NCI-H187 (cell line): ENCODE data around the gene UBE2O.

ENCODE experiments used
- DNase-seq, 2 experiments: peaks; one replicate each; lab custom pipeline; 2025; lab: John Stamatoyannopoulos, UW

The UBE2O gene

GRCh38 chr17:76414334-76415295, 38.3 kb downstream of the UBE2O start:
- DNase-seq = no peak

DNA sequence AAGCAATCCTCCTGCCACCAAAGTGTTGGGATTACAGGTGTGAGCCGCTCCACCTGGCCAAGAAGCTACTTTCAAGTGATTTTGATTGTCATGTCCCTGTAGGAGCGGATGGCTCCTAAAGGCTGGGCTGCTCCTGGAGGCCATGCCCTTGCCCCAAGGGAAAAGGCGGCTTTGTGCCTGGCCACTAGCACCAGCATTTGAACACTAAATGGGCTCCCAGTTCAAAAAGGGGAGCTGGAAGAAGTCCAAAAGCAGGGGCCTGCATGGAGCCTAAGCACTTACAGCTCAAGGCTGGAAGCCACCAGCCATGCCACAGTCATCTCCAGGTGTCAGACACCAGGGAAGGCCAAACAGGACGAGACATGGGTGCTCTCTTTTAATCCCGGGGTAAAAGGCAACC, 41.7 kb downstream of the UBE2O start:
- DNase-seq = no peak

GRCh38 chr17:76410328-76410965, 42.5 kb downstream of the UBE2O start:
- no peak for DNase-seq

DNA sequence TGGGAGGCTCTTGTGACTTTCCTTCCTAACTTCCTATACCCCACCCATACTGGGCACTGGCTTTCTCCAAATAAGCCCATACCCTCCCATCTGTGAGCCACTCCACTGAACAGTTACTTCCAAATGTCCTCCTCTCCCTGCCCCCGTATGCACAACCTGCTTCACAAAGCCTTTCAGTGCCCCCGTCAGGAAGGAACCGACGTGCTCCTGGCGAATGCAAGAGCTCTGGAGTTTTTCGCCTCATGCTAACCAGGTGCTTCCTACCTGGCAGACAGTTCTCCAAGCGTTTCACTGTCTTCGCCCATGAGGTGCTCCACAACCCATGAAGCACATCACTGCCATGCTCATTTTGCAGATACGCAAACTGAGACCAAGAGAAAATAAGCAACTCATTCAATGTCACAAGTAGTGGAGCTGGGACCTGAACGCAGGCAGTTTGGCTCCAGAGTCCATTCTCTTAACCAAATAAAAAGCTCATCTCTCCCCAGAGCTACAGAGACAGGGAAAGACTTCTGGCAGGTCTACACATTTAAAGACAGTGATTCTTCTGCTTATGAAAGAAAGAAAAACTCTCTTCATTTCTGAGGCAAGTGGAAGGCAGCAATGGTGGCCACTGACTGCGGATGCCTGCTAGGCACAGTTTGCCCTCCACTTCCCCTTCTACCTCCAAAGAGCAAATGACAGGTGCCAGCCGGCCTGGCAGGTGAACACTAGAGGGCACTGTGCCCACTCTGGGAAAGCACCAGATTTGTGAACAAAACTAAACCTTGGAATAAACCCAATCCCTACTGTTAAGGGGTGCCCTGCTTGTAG, 44.7 kb downstream of the UBE2O start:
- DNase-seq = peak in 1 of 2 experiments; percentile 41

GRCh38 chr17:76407509-76407908, 45.4 kb downstream of the UBE2O start:
- no peak for DNase-seq

DNA sequence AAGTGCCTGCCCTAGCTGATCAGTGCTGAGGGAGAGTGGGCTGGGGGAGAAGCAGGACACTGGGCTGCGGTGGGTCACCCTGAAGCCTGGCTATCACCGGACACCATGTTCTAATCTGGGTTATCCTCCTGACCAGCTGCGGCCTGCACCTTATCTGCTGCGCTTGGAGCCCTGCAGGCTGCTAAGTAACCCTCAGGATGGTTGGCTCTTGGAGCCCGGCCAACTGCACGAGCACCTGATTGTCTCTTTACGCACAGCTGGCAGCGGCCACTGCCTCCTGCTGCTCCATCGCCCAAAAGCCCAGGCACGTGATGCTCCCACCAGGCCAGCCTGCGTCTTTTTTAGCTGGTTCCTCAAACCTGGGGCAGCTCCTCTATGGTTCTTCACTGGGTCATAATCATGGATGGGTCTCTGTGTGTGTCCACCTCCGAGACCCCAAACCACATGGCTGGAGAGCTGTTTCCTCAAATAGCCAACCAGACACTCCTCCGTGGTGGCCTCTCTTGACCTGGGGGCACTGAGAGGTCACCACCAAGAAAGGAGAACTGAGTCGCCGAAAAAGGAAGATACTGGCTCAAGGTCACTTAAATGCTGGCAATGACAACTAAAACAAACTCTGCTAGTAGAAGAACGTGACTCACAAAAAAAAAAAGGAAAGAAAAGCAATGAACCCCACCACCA, 46.8 kb downstream of the UBE2O start:
- DNase-seq = peak; percentile 74 to 84

DNA sequence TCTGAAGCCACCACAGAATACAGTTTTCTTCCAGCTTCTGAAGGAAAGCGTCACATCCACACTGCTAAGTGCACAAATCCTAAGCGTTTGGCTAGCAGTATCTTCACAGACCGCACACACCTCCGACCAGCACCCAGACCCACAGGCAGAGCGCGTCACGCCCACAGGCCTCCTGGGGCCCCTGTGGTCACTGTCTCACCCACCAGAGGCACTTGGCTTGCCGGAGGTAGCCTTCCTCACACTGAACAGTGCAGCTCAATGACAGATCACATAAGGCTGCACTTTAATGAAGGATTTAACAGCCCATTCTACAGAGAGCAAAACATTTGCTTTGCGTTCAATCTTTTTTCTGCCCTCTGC, 47.4 kb downstream of the UBE2O start:
- no peak for DNase-seq

GRCh38 chr17:76404976-76405563, 47.9 kb downstream of the UBE2O start:
- no peak for DNase-seq

DNA sequence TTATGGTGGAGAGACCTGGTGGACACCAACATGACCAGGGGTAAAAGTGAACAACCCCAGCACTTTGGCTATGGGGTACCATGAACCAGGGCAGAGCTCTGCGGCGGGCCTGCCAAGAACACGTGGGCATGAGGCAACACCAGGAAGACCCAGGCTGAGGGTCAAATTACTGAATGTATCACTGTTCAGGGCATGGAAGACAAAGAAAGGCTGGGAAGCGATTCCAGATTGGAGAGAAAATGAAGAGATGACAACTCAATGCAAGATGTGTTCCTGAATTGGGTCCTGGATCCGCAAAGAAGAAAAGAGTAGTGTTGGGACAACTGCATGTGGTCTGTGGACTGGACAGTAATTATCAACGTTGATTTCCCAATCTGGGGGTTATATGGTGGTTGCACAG, 48.7 kb downstream of the UBE2O start:
- no peak for DNase-seq

DNA sequence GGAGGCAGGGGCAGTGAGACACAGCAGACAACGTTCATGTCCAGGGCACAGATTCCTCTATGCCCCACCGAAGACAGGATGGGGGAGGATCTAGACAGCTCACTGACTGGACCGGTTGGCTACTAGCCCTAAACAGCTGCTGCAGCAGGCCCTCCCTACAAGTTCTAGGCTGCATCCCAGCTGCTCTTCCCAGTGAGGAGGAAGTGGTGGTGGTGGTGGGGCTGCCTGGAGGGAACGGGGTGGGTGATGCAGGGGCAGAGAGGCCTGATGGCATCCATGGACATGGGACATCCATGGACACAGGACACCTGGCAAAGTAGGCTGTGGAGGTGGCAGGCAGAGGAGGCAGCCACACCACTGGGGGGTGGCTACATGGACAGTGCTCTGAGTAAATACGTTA, 50.2 kb downstream of the UBE2O start:
- DNase-seq = no peak

GRCh38 chr17:76399175-76400172, 53.5 kb downstream of the UBE2O start:
- DNase-seq = no peak

- no peak for DNase-seq
Measured at GRCh38 chr17:76398523-76399174, 54.3 kb downstream of the UBE2O start.

DNA sequence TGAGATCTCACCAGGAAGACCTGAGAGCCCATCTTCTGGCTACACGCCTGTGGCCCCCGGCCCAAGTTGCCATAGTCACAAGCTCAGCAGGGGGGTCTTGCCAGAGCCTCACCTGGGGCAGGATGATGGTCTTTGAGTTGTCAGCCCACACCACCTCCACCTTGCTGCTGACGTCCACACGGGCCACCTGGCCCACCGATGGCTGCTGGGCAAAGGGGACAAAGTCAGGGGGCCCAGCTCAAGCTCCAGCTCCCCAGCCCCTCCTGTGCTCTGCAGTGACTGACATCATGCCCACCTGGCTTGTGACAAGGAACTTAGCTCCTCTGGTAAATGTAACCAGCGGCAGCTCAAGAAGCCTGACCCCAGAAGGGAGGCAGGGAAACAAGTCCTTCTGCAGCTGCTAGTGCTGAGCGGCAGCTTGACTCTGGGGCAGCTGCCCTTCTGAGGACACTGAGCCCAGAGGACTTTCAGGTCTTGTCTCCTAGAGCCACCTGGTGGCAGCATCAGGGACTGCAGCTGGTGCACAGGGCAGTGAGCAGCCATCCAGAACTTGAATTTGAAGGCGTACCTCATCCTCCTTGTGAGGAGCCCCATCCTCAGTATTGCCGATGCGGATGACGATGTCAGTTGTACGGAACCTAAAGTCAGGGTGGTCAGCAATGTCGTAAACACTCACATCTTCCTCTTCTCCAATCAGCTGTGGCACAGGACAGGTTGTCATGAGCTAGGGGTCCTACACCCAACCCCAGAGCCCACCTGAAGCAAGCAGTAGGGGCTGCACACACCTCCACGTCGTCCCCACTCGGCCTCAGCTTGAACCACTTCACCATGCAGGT, 55.0 kb downstream of the UBE2O start:
- peak; percentile 38 to 40 for DNase-seq

DNA sequence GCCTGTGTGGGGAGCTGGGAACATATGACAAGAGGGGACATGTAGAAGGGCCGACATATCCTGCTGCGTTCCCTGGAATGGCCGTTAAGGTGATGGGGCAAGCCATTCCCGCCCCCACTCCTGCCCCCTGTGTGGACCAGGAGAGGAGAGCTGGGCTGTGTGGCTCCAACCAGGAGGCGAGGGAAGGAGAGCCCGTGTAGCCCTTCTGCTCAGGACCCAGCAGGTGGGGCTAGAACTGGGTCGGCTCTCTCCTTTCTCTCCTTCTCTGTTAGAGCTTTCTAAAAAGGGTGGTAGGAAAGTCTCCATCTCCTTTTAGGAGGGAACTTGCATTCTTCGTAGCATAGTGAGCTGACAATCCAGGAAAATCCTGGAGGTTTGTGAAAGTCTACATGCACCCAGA, 55.8 kb downstream of the UBE2O start:
- DNase-seq = no peak

DNA sequence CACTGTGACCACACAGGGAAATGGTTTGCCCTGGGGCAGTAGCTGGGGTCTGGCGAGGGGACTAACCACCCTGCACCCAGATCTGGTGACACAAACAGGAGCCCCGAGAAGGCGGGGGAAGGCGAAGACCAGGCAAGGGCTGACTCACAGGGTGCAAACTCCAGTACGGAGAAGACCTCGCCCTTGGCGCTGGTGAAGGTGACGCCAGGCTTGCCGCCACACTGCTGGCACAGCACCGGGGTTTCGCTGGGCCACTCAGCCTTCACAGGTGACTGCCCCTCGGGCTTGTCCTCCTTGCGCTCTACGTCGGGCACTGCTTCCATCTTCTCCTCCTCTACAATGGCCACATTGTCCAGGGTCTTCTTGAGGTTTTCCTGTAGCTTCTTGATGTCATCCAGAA, 57.0 kb downstream of the UBE2O start:
- no peak for DNase-seq

GRCh38 chr17:76394166-76394565, 58.8 kb downstream of the UBE2O start:
- DNase-seq = no peak

GRCh38 chr17:76391200-76391715, 61.7 kb downstream of the UBE2O start:
- no peak for DNase-seq

GRCh38 chr17:76390003-76390421, 62.9 kb downstream of the UBE2O start:
- no peak for DNase-seq
